Measurements from ENCODE around the gene HDAC5.

HDAC5 gene

GRCh38 chr17:44049294-44050060, 74.0 kb downstream of the HDAC5 start:
- TF ChIP-seq POLR2AphosphoS5 (IDR thresholded peaks at IDR 0.05; ENCODE audit: low read depth, low read length) (no peak), TAF1 (IDR thresholded peaks at IDR 0.05; ENCODE audit: borderline replicate concordance, insufficient read depth, low read length) (no peak), FOXP2 (optimal IDR thresholded peaks at IDR 0.05; ENCODE audit: borderline replicate concordance, extremely low read depth, extremely low read length, insufficient read depth) (no peak), SIN3A (IDR thresholded peaks at IDR 0.05; ENCODE audit: borderline replicate concordance, insufficient read depth, low read length) (no peak), REST (IDR thresholded peaks at IDR 0.05; ENCODE audit: insufficient read depth in 1 of 2, low read depth in 2 of 2, low read length in 2 of 2) (no peak)

GRCh38 chr17:44045486-44045885, 78.0 kb downstream of the HDAC5 start:
- no peak for TF ChIP-seq FOXP2 (optimal IDR thresholded peaks at IDR 0.05; ENCODE audit: borderline replicate concordance, extremely low read depth, extremely low read length, insufficient read depth)
- no peak for TF ChIP-seq TAF1 (IDR thresholded peaks at IDR 0.05; ENCODE audit: borderline replicate concordance, insufficient read depth, low read length)
- no peak for TF ChIP-seq SIN3A (IDR thresholded peaks at IDR 0.05; ENCODE audit: borderline replicate concordance, insufficient read depth, low read length)
- TF ChIP-seq POLR2AphosphoS5 (IDR thresholded peaks at IDR 0.05; ENCODE audit: low read depth, low read length): no peak
- TF ChIP-seq REST (IDR thresholded peaks at IDR 0.05; ENCODE audit: insufficient read depth in 1 of 2, low read depth in 2 of 2, low read length in 2 of 2): no peak

GRCh38 chr17:44044071-44044470, 79.4 kb downstream of the HDAC5 start:
- TF ChIP-seq POLR2AphosphoS5 (IDR thresholded peaks at IDR 0.05; ENCODE audit: low read depth, low read length) (no peak), REST (IDR thresholded peaks at IDR 0.05; ENCODE audit: insufficient read depth in 1 of 2, low read depth in 2 of 2, low read length in 2 of 2) (no peak), FOXP2 (optimal IDR thresholded peaks at IDR 0.05; ENCODE audit: borderline replicate concordance, extremely low read depth, extremely low read length, insufficient read depth) (no peak), SIN3A (IDR thresholded peaks at IDR 0.05; ENCODE audit: borderline replicate concordance, insufficient read depth, low read length) (no peak), TAF1 (IDR thresholded peaks at IDR 0.05; ENCODE audit: borderline replicate concordance, insufficient read depth, low read length) (no peak)

GRCh38 chr17:44043272-44043696, 80.2 kb downstream of the HDAC5 start:
- TF ChIP-seq FOXP2 (optimal IDR thresholded peaks at IDR 0.05; ENCODE audit: borderline replicate concordance, extremely low read depth, extremely low read length, insufficient read depth): no peak
- TF ChIP-seq TAF1 (IDR thresholded peaks at IDR 0.05; ENCODE audit: borderline replicate concordance, insufficient read depth, low read length): no peak
- no peak for TF ChIP-seq REST (IDR thresholded peaks at IDR 0.05; ENCODE audit: insufficient read depth in 1 of 2, low read depth in 2 of 2, low read length in 2 of 2)
- no peak for TF ChIP-seq POLR2AphosphoS5 (IDR thresholded peaks at IDR 0.05; ENCODE audit: low read depth, low read length)
- TF ChIP-seq SIN3A (IDR thresholded peaks at IDR 0.05; ENCODE audit: borderline replicate concordance, insufficient read depth, low read length): no peak
